Astrocyte of the cerebellum (primary cell): ENCODE data around the gene GREB1.

Experiments
- DNase-seq: peaks from one replicate; pipeline ENCODE4 v3.0.0-alpha.2; 2011; ENCODE audit warnings: low read depth
- H3K4me3 ChIP-seq: 2 replicates; pipeline ENCODE4 v1.5.1; 2011; ENCODE audit warnings: mild to moderate bottlenecking, low read depth, low read length, moderate library complexity
- in situ Hi-C: cut with HindIII; loops from 2 replicates; pipeline ENCODE4 v1.10.0; 2017; ENCODE audit warnings: low sequenced_read_pairs
- TF ChIP-seq, protein P1 (sequence below): IDR thresholded peaks from 2 replicates; pipeline ENCODE4 v1.5.1; 2012; ENCODE audit warnings: low read length, low read depth, moderate library complexity, mild to moderate bottlenecking; ENCODE audit errors: missing control alignments

The GREB1 gene

DNA sequence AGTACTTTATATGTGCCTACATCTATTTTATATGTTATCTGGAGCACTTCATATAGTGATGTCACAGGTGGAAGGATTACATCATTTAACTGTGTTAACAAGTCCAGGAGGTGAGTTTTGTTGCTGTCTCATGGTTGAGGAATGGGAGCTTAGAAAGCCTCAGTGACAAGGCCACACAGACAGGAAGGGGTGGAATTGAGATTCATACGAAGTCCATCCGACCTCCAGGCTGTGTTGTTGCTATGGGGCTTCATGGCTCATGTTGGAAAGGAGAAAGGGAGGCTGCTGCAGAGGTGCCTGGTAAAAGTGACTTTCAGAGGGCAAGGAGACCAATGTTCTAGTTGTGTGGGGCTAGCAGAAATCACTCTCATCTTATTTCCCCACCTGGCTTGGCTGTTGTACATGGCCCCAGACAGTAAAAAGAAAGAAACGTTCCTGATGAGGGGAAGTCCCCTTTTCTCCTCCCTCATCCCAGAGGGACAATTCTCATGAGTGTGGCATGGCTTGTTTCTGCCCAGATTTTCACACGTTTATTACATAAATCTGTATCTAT is 31.0 kb upstream of the GREB1 start:
- DNase-seq = no peak
- H3K4me3 ChIP-seq = no peak overlapping the region
- in situ Hi-C loops = no loop called here
- TF ChIP-seq, protein P1, sequence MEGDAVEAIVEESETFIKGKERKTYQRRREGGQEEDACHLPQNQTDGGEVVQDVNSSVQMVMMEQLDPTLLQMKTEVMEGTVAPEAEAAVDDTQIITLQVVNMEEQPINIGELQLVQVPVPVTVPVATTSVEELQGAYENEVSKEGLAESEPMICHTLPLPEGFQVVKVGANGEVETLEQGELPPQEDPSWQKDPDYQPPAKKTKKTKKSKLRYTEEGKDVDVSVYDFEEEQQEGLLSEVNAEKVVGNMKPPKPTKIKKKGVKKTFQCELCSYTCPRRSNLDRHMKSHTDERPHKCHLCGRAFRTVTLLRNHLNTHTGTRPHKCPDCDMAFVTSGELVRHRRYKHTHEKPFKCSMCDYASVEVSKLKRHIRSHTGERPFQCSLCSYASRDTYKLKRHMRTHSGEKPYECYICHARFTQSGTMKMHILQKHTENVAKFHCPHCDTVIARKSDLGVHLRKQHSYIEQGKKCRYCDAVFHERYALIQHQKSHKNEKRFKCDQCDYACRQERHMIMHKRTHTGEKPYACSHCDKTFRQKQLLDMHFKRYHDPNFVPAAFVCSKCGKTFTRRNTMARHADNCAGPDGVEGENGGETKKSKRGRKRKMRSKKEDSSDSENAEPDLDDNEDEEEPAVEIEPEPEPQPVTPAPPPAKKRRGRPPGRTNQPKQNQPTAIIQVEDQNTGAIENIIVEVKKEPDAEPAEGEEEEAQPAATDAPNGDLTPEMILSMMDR = no peak

DNA sequence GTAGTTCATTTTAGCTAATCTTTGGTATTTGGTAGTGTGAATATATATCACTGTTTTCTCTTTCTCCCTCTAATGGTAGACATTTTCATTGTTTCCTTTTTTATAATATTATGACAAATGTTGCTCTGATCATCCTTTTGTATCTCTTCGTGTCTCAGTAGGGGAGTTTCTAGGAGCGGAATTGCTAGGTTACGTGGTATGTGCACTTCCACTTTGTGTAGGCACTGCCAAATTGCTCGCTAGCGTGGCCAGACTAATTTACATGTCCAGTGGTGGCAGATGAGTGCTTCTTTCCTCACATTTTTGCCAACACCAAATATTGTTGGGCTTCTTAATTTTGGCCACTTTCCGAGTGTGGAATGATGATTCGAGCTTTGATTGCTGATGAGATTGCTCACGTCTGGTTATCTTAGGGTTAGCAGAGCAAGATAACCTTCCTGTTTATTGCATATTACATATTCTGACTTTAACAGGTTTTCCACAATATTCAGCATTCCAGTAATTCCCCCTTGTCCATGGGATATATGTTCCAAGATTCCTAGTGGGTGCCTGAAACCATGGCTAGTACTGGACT is 30.4 kb upstream of the GREB1 start:
- in situ Hi-C loops = no loop called here
- H3K4me3 ChIP-seq = no peak overlapping the region
- no peak for DNase-seq
- TF ChIP-seq, protein P1 = no peak

DNA sequence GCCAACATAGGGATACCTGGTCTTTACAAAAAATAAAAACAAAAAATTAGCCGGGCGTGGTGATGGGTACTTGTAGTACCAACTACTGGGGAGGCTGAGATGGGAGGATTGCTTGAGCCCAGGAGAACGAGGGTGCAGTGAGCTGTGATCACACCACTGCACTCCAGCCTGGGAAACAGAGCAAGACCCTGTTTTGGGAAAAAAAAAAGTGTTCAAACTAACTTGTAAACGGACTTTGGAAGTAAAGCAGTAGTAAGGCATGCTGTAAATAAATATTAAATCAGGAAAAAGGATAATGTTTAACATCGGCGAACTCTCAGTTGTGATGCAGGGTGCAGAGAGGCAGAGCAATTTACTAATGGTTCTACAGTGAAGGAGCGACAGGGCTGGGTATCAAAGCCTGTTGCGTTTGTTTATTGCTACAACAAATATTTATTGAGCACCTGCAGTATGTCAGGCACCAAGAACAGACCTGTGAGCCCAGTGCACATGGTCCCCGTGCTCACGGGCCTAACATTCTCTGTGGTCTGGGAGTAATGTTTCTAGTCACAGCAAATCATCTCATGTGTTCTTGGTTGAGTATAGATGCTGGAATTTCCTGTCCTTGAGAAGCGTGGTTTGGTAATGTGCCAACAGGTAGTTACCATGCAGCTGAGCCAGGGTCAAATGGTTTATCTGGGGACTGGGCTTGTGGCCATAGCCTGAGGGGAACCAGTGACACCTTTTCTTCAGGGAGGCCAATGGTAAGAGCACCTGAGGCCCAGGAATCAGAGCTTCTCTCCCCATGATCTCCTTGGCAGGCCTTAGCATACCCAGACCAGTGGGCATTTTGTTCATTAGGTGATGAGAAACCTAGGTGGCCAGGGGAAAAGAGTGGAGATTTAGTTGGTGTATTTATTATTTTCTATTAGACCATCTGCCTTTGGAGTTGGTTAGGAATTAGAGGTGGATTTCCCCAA is 27.9 kb upstream of the GREB1 start:
- TF ChIP-seq, protein P1 = no peak
- H3K4me3 ChIP-seq = no peak overlapping the region
- in situ Hi-C loops = no loop called here
- no peak for DNase-seq

DNA sequence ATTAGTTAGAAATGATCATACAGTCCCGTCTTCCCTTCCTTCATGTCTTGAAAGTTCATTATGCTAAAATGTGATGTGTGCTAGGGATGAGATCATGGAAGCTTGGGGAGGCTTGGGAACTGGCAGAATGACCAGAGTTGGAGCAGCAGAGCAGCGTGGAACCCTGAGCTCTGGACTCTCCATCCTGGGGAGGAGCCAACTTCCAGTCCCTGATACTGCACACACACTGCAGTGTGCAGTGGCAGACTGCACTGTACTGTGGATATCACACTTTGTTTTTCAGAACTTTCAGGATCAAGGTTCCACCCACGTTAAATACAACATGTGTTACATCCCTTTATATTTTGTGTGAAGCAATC is 27.3 kb upstream of the GREB1 start:
- TF ChIP-seq, protein P1 = no peak
- in situ Hi-C loops = no loop called here

DNA sequence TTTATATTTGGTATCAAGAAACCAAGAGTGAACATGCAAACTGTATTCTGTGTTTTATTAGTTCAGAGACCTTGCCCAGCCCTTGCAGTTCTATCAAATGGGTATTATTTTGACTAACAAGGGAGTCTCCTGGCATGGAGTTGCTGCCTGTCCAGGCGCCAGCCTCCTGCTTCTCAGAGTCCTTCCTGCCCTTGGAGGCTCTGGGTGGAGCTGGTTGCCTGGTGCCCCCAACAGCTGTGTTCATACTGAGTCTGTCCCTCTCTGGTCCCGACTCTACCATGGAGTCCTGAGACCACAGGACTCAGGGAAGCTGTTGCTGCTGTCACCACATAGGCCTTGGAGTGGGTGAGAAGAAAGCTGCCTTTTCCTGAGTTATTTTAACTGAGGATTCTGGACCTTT is 26.3 kb upstream of the GREB1 start:
- no peak overlapping the region for H3K4me3 ChIP-seq
- in situ Hi-C loops = no loop called here
- no peak for DNase-seq
- TF ChIP-seq, protein P1 = no peak

More for the DNA sequence above, 27.3 kb upstream of the GREB1 start:
- no peak overlapping the region for H3K4me3 ChIP-seq
- no peak for DNase-seq

DNA sequence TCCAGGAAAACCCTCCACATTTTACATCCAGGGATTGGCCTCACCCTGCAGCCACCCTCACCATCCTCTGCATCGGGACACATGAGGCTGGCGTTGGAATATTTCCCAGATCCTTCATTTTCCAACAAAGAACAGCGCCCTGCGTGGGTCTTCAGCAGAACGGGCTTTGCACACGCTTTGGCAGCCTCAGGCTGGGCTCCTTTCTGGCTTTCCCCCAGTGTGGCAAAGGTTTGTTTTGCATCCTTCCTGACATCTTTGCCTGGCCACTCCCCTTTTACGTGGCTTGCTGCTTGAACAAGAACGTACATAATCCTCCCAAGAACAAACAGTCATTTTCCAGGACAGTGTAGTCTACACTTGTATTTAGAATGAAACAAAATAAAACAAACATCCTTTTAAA is 25.6 kb upstream of the GREB1 start:
- no peak for DNase-seq
- TF ChIP-seq, protein P1 = no peak
- in situ Hi-C loops = no loop called here
- H3K4me3 ChIP-seq = no peak overlapping the region
